HG03521 (cell line): ENCODE results near the gene FBXL16.

Source experiments
- ATAC-seq: cut with Tn5 transposase; IDR thresholded peaks from one replicate; pipeline ENCODE4 v1.9.1; 2021; ENCODE audit warnings: mild to moderate bottlenecking, moderate library complexity; ENCODE audit not compliant: unreplicated experiment

The FBXL16 gene

GRCh38 chr16:666572-666971, 39.0 kb downstream of the FBXL16 start:
- ATAC-seq, result no peak

GRCh38 chr16:662597-662996, 43.0 kb downstream of the FBXL16 start:
- ATAC-seq, result no peak

- no peak for ATAC-seq
Measured at GRCh38 chr16:662095-662494, 43.5 kb downstream of the FBXL16 start.

- ATAC-seq, result peak; percentile 12
Measured at GRCh38 chr16:661184-661821, 44.3 kb downstream of the FBXL16 start.

GRCh38 chr16:660459-661183, 45.0 kb downstream of the FBXL16 start:
- ATAC-seq, result peak; percentile 47

GRCh38 chr16:660132-660458, 45.5 kb downstream of the FBXL16 start:
- ATAC-seq, result no peak

- ATAC-seq, result no peak
Measured at GRCh38 chr16:659618-660017, 46.0 kb downstream of the FBXL16 start.

GRCh38 chr16:658679-659571, 46.7 kb downstream of the FBXL16 start:
- ATAC-seq, result no peak

- no peak for ATAC-seq
Measured at GRCh38 chr16:657487-657886, 48.1 kb downstream of the FBXL16 start.

GRCh38 chr16:654034-654433, 51.6 kb downstream of the FBXL16 start:
- ATAC-seq, result no peak

GRCh38 chr16:652454-653305, 52.9 kb downstream of the FBXL16 start:
- ATAC-seq, result no peak

- ATAC-seq, result no peak
Measured at GRCh38 chr16:651844-652243, 53.8 kb downstream of the FBXL16 start.

GRCh38 chr16:649631-650030, 56.0 kb downstream of the FBXL16 start:
- peak; percentile 6 for ATAC-seq

GRCh38 chr16:648781-649589, 56.6 kb downstream of the FBXL16 start, which contains the start of gene WDR90:
Gene WDR90, plus strand, starts transcription at chr16:649365. Its CDS starts 52 bp downstream, at chr16:649417.
- peak; percentile 72 for ATAC-seq

- ATAC-seq, result no peak
Measured at GRCh38 chr16:648071-648780, 57.4 kb downstream of the FBXL16 start.

- no peak for ATAC-seq
Measured at GRCh38 chr16:647173-647902, 58.3 kb downstream of the FBXL16 start.

- ATAC-seq, result no peak
Measured at GRCh38 chr16:646679-647172, 58.9 kb downstream of the FBXL16 start.
